ENCODE results near the gene CEP57.

The CEP57 gene

DNA sequence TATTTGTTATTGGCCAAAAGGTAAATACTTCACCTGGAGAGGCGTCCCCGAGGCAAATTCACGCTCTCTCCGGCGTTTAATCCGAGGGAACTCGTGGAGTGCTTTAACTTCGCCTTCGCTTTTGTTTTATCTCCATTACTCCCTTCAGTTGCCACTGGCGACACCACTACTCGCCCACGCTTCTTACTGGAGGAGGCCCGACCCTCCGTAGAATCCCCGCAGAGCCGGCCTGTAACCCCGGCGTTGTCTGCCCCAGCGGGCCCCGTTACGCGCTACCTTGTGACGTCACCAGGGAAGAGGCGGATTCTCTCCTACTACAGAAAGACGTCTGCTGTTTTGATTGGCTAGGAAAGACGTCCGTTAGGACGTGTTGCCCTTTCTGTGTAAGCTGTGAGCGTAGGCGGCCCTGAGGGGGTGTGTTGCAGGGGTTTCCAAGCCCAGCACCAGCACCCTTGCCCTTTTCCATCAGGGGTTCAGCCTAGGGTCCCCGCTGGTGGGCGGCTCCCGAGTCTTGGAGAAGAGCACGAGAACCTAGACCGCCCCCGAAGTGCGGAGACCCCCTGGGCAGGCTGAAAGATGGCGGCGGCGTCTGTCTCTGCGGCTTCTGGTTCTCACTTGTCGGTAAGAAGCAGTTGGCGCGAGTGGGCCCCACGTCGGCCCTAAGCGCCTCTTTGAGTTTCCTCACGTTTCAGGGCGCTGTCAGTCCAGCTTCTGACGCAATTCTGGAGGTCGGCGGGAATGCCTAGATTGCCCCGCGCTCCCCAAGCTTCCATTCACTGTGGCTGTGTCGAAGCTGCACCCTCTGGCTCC is at the start of gene CEP57:
CEP57 (plus strand) TSS at position 376 of the 810 bp plus-strand sequence; CDS start at position 577, 201 bp downstream.
- peak; percentile 87 for DNase-seq (ENCODE audit: low read depth)

DNA sequence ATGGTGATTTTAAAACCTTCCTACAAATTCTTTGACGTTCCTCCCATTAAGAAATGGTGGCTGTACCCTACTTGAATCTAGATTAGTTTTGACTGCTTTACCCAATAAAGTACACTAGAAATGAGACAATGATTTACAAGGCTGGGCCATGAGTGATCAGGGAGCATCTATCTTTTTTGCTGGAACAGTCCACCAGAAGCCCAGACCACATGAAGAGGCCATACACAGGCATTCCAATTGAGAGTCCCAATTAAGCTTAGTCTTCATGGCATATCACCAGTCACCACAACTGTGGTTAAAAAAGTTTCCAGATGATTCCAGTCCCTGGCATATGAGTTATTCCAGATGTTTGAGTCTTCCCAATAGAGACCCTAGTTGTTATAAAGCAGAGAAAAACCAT is 40.2 kb upstream of the CEP57 start:
- no peak for DNase-seq (ENCODE audit: low read depth)

DNA sequence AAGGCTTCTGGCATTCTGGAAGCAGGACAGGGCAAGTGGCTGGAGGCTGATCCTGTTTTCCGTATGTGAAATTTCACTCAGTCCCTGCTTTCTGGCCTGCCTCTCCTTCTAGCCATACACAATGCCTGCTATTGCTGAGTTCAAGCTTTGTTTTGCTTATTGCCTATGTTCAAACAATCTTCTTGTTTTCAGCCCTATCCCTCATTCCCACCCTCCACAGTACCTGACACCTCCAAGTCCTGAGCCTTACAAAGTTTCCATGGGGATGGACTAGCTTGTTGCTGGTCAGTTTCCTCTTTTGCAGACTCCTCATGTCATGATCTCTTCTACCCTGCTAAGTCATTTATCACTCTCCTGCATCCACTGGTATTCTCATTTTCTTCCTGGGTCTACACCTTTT is 38.8 kb upstream of the CEP57 start:
- no peak for DNase-seq (ENCODE audit: low read depth)

DNA sequence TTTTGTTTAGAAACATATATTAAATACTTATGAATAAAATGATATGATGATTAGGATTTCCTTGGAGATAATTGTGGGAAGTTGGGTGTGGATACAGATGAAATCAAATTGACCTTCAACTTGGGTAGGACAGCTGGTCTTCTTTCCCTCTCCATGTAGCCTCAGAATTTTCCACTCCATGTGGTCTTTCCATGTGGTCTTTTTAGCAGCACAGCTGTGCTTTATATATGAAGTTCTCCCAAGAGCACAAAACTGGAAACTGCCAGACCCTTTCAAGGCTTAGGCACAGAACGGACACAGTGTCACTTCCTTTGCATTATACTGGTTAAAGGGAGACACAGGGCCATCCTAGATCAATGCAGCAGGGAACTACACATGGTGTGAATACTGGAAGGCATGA is 29.4 kb upstream of the CEP57 start:
- no peak for DNase-seq (ENCODE audit: low read depth)

DNA sequence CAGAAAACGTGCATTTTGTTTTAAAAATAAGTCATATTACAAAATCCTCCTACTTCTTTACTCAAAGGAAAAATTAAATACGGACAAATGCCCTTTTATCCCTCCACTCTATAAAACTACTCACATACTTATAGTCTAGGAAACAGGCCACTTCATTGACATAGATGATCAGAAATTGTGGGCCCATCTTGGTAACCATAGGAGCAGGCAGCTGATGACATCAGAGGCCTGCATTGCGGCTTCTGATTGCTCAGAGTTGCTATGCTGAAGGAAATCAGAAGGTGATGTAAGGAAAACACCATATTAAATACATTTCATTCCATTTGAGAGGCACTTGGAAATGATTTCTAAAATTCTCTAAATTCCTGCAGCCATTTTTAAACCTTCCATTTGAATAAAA is 27.8 kb upstream of the CEP57 start:
- DNase-seq (ENCODE audit: low read depth): no peak

DNA sequence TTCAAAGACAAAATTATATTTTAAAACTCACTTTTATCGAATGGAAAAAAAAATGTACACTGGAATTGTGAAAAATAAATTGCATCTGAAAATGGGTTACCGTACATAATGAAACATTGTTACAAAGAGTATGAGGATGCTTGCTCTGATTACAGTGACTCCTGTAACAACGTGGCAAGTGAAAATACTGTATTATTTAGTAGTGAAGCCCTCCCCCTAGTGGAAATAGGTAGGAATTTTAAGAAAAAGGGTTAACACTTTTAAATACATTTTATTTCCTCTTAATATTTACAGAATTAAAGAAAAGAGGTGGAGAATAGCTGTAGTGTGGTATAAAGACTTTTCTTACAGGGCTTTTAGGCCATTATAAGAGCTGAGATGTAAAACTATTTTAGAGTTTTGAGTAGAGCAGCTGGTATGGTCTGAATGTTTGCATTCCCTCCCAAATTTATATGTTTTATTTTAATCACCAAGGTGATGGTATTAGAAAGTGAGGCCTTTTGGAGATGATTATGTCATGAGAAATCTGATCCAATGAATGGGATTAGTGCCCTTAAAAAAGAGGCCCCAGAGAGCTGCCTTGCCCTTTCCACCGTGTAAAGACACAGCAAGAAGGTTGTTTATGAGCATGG is 25.9 kb upstream of the CEP57 start:
- no peak for DNase-seq (ENCODE audit: low read depth)

DNA sequence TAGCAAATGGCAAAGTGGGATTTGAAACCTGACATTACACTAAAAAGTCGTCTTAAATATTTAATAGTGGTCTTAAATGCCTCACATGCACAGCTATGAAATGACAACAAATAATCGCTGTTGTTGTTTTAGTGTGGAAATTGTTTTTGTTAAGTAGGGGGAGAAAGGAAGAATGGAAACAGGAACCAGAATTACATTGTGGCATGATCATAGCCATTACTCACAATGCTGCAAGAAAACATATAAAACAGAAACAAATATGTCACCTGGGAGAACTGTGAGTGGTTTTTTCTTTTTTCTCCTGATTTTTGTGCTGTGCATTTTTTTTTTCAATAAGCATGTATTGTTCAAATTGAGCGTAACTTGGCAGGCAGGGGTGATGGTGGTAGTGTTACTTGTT is 23.6 kb upstream of the CEP57 start:
- DNase-seq (ENCODE audit: low read depth): no peak

DNA sequence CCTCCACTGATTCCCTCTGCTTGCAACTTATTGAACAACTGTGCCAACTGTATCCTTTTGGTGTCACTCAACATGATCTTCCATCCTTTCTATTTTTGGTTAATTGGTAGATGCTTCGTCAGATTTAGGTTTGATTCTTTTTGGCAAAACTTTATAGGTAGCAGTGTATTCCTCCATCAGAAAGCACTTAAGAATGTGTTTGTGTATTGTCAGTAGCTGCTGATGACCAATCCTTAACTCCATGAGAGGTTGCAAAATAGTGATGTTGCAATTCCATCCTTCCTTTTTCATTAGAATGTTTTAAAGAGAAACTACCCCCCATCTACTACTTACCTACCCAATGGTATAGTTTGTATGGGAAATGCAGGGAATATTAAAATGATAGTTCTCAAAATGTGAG is 22.8 kb upstream of the CEP57 start:
- no peak for DNase-seq (ENCODE audit: low read depth)

DNA sequence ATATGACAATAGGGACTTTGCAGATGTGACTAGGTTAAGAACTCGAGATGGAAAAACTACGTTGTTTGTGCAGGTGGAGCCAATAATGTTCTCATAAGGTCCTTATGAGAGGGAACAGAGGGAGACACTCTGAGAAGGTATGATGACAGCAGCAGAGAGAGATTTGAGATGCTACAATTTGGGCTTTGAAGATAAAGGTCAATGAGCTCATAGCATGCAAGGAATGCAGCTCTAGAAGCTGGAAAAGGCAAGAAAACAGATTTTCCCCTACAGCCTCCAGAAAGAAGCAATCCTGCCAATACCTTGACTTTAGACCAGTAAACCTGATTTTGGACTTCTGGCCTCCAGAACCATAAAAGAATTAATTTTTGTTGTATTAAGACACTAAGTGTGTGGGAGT is 21.8 kb upstream of the CEP57 start:
- no peak for DNase-seq (ENCODE audit: low read depth)

DNA sequence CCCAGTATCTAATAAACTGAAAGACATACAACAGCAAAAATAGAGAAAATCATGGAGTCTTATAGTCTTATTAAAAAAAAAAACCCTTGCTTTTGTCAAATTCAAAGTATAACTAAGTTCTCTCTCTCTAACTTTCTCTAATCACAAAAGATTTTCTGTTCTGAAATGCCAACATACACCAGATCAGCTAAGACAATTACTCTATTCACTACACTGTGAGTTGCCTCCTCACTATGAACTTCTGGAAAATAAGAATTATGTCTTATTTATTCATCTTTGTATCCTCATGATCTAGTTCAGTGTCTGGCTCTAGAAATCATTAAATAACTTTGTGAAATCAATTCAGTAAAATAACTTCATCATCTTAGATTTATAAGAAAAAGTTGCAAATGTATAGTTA is 13.4 kb upstream of the CEP57 start:
- DNase-seq (ENCODE audit: low read depth): no peak

DNA sequence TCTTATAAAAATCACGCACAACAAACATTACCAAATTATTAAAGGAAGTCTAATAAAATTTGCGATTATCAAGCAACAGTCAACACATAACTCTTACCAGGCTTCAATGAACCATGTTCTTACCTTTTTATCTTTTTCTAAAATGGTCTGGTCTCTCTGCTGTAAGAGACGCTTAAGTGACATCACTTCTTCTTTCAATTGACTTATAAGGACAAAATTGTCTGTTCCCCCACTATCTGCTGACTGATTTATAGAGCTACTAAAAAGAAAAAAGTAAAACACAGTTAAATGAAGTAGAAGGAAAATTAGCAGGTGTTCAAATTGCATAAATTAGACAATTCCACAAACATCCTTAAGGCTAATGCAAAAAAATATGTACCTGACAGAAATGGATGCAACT is 11.6 kb upstream of the CEP57 start:
- DNase-seq (ENCODE audit: low read depth): no peak

DNA sequence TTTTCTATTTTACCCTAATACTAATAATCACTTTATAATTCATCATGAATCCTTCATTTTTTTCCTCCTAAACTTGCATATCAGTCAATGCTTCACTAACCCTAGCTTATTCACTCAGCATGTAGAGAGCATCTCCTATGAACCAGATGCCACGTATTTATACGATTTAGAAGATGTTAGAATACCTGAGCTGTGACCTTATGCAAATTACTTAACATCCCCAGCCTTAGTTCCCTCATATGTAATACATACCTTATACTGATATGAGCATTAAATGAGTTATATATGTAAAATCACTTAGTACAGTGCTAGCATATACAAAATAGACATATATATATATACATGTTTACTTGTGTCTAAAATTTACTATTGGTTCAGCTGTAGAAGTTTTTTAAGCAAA is 9.8 kb upstream of the CEP57 start:
- no peak for DNase-seq (ENCODE audit: low read depth)

DNA sequence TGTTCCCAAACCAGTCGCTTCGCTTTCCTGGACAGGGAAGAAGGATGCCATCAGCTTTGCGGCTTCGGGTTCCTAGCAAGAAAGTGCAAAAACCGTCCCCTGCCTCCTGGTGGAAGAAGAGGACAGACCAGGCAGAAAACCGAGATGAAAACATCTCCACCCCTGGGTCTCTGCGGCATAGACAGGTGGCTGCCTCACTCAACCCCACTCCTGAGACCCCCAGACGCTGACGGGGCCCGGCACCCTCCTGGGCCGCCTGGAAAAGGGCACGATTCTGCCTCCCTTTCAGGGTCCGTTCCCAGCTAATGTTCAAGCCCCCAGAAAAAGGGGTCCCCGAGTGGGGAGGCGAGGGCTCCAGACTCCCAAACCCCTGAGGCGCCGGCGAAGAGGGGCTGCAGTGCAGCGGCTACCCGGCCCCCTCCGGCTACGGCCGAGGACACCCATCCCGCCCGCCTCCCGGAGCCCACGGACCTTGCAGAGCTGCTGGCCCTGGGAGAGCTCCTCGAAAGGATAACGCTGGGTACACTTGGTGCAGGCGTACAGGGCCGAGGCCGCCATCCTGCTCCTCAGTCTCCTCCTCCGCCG is 1.3 kb upstream of the CEP57 start:
- peak; percentile 3 for DNase-seq (ENCODE audit: low read depth)

DNA sequence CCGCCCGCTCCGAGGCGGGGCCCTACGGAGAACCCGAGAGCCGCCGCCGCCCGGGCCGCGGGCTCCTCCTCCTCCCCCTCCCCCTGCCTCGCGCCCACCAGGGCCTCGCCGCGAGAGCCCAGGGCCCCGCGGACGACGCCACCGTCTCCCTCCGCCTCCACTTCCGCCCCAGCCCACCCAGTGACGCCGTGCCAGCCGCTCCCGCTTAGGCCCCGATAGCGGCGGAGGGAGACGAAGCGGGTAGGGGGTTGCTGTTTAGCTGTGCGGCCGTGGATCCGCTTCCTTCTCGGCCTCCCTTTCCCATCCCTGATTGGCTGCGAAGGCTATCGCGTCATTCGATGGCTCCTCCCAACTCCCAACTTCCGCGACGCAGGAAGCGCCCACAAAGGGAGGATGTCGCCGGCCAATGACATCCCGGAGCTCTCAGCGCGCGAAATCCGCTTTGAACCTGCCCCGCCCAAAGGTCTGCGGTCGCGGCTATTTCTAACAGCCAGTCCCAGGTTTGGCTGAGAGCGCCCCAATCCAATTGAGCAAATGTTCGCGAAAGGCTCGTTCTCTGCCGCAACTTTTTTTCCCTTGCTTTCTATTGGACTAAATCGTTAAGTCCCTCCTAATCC is 684 bp upstream of the CEP57 start, which contains the start of gene FAM76B:
FAM76B (minus strand) TSS at position 277 of the 617 bp plus-strand sequence. CDS start 304 bp downstream, outside the sequence.
- peak; percentile 97 for DNase-seq (ENCODE audit: low read depth)

DNA sequence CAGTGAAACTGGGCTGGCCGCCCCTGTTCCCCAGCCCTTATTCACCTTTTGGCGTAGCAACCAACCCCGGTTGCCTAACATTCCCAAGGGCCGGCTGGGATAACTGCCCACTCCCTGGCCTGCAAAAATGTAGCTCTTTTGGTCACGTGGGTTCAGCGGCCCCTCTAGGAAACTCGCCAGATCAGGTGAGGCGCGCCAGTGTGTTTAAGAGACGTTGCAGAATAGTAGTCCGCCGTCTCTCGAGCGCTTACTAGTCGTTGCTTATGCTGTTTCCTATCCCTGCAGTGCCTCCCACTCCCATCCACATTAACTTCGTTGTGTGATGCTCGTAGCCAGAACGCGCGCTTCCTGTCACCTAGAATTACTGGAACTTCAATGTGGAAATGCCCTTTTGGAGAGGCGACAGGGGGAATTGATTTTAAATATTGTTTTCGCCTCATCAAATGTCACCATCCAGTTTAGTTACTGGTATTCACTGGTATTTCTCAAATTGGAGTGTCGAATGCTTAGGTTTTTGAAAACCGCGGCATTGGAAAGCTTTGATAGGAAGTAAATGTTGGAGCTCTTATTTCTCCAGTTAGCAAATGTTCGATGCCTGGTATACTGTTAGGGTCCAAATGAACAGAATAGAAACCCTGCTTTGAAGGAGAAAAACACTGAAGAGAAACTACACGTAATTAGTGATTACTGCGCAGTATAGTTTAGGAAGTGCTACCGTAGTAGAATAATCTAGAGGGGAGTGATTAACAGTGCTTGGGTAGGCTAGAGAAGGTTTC is 823 bp downstream of the CEP57 start:
- peak; percentile 13 for DNase-seq (ENCODE audit: low read depth)

DNA sequence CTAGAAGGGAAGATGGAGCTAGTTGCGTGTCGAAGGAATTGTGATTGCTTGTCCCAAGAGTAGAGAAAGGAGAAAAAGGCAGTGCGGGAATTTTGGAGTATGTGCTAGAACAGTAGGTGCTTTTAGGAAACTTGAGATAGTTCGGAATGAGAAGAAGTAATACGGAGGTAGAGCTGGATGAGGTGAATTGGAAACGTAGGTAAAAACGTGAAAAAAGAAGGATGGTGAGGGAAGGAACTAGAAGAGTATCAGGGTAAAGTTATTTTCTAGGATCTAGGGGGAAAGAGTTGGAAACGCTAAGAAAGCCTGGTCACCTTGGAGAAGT is 1.4 kb downstream of the CEP57 start:
- DNase-seq (ENCODE audit: low read depth): no peak

DNA sequence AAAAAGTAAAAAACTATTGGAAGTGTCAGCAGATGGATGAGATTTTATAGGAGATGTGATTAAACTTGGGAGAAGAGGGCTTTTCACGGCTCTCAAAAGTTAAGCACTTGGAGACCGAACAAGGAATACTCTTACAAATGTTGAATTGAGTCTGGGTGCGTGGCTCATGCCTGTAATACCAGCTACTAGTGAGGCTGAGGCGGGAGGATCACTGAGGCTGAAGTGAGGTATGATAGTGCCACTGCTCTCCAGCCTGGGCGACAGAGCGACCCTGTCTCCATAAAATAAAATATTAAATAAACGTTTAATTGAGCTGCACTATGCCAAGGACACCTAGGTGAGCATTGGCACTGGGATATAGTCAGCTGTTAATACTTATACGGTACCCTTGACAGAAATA is 1.9 kb downstream of the CEP57 start:
- DNase-seq (ENCODE audit: low read depth): no peak

DNA sequence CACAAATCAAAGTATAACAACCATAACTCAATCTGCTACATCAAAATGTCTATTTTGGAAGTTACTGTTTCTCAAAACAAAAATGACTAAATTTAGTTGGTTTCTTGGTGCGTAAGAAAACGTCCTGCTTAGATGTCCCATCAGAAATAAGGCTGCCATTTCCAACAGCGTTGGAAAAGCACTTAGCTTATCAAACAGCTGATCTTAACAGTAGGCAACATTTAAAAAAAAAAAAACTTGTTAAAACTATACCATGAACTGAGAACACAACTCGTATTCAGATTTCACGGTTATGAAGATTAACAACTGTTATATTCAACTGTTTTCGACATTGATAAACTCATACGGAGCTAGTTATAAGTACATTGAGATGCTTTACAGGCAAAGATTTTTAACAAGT is 2.4 kb downstream of the CEP57 start:
- DNase-seq (ENCODE audit: low read depth): no peak

DNA sequence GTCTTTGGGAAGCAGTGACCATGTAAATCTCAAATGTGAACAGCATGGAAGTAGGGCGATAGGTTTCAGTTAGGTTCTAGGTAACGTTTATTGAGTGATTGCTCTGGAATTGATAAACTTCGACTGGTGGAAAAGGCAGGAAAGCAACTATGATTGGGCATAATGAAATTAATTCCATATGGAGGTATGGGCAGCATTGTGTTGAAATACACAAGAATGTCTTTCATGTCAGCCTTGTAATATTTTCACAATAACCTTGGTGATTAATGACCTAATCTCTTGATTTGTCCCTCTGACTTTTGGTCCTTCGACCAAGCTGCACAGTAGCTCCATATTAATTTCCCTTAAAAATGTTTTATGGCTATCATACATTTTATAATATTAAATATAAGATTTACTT is 2.8 kb downstream of the CEP57 start:
- no peak for DNase-seq (ENCODE audit: low read depth)

DNA sequence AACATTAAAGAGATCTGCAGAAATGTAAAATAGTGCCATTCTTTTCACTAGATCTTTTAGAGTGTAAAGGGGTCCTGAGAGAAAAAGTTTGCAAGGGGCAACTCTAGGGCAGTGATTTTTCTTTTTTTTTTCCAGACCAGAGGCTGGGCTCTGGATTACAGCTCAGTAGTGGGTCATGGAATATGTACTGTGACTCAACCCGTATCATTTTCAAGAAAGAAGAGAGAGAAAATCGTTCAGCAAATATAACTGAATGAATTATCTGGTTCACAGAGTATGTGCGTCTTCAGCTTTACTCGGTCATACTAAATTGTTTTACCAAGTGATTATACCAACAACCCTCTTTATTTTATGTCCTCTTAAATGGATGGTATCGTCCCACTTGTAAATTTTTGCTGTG is 3.8 kb downstream of the CEP57 start:
- no peak for DNase-seq (ENCODE audit: low read depth)

DNA sequence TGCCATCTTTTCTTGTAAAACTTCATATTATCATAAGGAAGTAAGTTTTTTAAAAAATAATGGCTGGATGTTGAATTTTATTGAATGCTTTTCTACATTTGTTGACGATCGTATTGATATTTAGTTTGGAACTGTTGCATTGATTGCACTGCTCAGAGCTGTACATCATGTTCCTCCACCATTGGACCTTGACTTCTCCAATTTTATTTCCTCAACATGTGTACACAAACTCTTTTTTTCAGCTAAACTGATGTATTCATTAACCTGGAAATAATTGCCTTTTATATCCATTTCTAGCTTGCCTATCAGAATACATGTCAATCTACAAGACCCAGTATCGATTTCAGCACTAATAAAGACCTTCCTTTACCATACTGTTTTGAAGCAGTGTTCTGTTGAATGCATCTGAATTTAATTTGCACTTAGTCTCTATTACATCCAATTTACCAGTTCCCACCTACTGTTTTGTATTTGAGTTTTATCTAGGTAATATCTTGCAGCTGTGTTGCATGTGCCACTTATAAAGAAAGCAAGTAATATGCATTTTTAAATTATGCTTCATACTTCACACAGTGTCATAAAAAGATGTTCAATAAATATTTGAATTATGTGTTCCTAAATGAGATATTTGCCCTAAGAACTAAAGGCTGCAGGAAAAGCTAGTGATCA is 5.5 kb downstream of the CEP57 start:
- no peak for DNase-seq (ENCODE audit: low read depth)

DNA sequence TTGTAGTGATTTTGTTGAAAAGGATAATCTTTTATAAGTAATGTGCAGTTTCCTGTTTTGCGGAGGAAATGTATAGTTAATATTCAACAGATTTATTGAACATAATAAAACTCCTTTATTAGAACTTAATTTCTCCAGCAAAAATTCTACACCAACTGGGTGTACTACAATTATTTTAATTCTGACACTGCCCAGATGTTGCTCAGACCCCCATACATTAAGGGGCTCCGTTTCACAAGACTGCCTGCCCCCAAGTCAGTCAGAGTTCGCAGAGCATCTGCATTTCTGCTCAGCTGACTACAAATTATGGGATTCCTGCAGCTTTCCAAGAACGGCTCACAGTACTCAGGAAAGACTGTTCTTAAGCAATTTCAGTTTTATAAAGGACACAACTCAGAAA is 6.2 kb downstream of the CEP57 start:
- DNase-seq (ENCODE audit: low read depth): no peak

All from activated T-helper 9 cell treated with anti-CD3 and anti-CD28 coated beads, Interleukin-2, amount 50 U/mL, for 16 hours (primary cell).